ENCODE data around the gene KCNIP1. TPM values are rescaled to one million over a fixed set of nuclear protein-coding genes. Genes with fewer than 3 reads are reported as not detected.

The KCNIP1 gene
- total RNA-seq, 2 experiments from 2014 or later = not detected

- ChIA-PET POLR2A (no interaction called here), CTCF (no interaction called here)
- Mint-ChIP-seq H3K9me3 (ENCODE audit: insufficient read depth) (no peaks in the 10 kb centered on the region), H3K27ac (no peak overlapping the region), H3K4me1 (ENCODE audit: low read depth) (no peaks in the 10 kb centered on the region), H3K4me3 (no peak overlapping the region), H3K27me3 (ENCODE audit: low read depth) (peaks cover 7% of the 10 kb centered on the region), H3K36me3 (ENCODE audit: low read depth) (no peaks in the 10 kb centered on the region)
- DNase-seq (no peak), ATAC-seq (no peak)
Measured at GRCh38 chr5:170518277-170518676, 14.5 kb downstream of the KCNIP1 start.

DNA sequence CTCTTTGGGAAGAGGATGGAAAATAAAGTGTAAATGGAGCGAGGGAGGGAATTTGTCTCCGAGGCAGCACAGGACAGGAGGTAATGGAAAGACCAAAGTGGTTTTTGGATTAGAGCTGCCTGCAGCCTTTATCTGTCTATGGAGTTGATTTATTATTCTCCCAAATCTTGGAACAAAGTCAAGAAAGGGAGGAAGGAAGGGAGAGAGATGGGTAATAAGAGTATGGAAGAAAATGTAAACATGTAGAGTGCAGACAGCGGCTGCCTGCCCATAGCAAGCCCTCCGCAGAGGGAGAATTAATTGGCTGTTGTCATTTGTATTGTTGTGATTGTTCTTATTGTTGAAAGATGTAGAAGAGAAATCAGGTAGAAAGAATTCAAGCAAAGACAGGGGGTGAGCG lies 15.7 kb downstream of the KCNIP1 start:
- peaks cover 7% of the 10 kb centered on the region for H3K27me3 Mint-ChIP-seq (ENCODE audit: low read depth)
- no peaks in the 10 kb centered on the region for H3K36me3 Mint-ChIP-seq (ENCODE audit: low read depth)
- no peak overlapping the region for H3K27ac Mint-ChIP-seq
- ATAC-seq (no peak), DNase-seq (no peak)
- ChIA-PET POLR2A (no interaction called here), CTCF (no interaction called here)
- H3K9me3 Mint-ChIP-seq (ENCODE audit: insufficient read depth) = no peaks in the 10 kb centered on the region
- no peaks in the 10 kb centered on the region for H3K4me1 Mint-ChIP-seq (ENCODE audit: low read depth)
- no peak overlapping the region for H3K4me3 Mint-ChIP-seq

DNA sequence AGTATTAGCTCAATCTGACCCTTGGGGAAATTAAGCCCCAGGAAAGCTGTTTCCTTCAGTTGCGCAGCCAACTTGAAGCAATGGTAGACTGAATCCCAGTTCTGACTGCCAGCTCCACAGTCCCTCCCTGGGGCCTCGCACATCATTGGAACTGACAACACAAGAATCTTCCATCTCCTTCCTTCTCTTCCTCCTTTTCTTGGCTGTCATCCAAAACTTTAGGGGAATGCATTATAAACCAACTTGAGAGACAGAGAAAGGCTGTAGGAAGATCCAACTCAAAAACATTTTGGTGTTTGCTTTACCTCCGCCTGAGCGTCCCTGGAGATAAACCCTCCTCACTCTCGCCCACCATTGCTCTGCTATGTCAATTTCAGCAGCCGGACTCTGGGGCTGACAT lies 16.6 kb downstream of the KCNIP1 start:
- H3K9me3 Mint-ChIP-seq (ENCODE audit: insufficient read depth) = no peaks in the 10 kb centered on the region
- no peak overlapping the region for H3K27ac Mint-ChIP-seq
- H3K27me3 Mint-ChIP-seq (ENCODE audit: low read depth) = peaks cover 7% of the 10 kb centered on the region
- ChIA-PET POLR2A (no interaction called here), CTCF (no interaction called here)
- DNase-seq = no peak
- H3K36me3 Mint-ChIP-seq (ENCODE audit: low read depth) = no peaks in the 10 kb centered on the region
- no peaks in the 10 kb centered on the region for H3K4me1 Mint-ChIP-seq (ENCODE audit: low read depth)
- no peak overlapping the region for H3K4me3 Mint-ChIP-seq
- no peak for ATAC-seq

DNA sequence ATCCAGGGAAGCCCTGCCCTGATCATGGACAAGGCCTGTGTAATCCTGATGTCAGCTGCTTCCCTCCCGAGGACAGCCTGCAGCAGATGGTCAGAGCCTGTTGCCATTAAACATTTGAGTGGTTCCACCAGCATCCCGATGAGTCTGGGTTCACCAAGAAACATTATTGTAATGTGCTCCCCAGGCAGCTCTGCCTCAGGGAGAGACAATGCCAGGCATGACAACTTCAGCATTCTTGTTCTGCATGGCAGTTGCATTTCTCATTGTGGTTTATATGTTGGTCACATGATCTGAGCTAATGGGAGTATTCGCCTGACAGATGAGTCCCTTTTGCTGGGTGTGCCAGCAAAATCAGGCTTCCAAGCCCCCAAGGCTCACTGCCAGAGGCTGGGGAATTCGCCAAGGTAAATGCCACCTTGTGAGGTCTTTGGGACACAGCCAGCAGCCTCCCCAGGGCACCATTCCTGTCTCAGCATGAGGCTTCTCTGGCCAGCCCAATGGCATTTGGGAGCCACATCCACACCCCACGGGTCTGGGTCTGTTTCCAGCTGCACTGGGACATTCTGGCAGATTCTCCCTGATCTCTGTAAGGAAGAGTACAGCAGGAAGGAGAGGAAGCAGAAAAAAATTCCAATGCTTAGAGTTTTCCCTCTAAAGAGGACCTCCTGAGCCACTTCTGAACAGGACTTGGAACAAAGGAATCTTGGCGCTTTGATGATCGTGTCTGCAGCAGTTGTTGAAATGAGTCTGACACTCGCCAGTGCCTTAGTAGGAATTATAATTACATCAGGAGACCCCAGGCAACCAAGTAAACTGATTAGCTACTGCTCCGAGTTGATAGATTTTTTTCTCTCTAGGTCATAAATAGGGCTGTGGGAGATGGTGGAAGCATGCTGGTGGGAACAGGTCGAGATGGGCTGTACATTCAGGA lies 18.7 kb downstream of the KCNIP1 start:
- no peak for ATAC-seq
- H3K4me3 Mint-ChIP-seq = no peak overlapping the region
- ChIA-PET POLR2A (no interaction called here), CTCF (no interaction called here)
- no peaks in the 10 kb centered on the region for H3K9me3 Mint-ChIP-seq (ENCODE audit: insufficient read depth)
- no peak overlapping the region for H3K27ac Mint-ChIP-seq
- H3K27me3 Mint-ChIP-seq (ENCODE audit: low read depth) = peaks cover 7% of the 10 kb centered on the region
- H3K4me1 Mint-ChIP-seq (ENCODE audit: low read depth) = no peaks in the 10 kb centered on the region
- no peaks in the 10 kb centered on the region for H3K36me3 Mint-ChIP-seq (ENCODE audit: low read depth)
- no peak for DNase-seq

DNA sequence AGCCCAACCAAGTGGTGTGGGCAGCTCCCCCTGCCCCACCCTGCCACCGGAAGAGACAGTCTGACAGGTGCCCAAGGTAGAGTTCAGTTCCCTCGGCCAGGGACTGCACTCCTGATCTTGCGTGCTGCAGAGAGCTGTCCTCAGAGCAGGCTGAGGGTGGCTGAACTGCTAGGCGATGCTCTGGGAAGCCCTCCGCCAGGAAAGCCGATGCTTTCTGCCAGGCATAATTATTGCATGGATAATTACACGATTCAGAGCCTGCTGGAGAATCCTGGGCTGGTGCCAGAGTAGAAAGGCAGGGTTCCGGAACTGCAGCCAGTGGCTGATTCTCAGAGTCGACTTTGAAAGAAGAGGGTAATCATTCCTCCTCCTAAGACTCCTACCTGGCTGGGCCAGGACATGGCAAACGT lies 19.3 kb downstream of the KCNIP1 start:
- Mint-ChIP-seq H3K27me3 (ENCODE audit: low read depth) (peaks cover 7% of the 10 kb centered on the region), H3K4me3 (no peak overlapping the region), H3K9me3 (ENCODE audit: insufficient read depth) (no peaks in the 10 kb centered on the region), H3K4me1 (ENCODE audit: low read depth) (no peaks in the 10 kb centered on the region), H3K27ac (no peak overlapping the region), H3K36me3 (ENCODE audit: low read depth) (no peaks in the 10 kb centered on the region)
- no peak for DNase-seq
- ChIA-PET POLR2A (no interaction called here), CTCF (no interaction called here)
- no peak for ATAC-seq

GRCh38 chr5:170523830-170524229 lies 20.0 kb downstream of the KCNIP1 start:
- DNase-seq (no peak), ATAC-seq (no peak)
- ChIA-PET POLR2A (no interaction called here), CTCF (no interaction called here)
- H3K27ac Mint-ChIP-seq = no peak overlapping the region
- no peaks in the 10 kb centered on the region for H3K36me3 Mint-ChIP-seq (ENCODE audit: low read depth)
- no peaks in the 10 kb centered on the region for H3K4me1 Mint-ChIP-seq (ENCODE audit: low read depth)
- no peaks in the 10 kb centered on the region for H3K9me3 Mint-ChIP-seq (ENCODE audit: insufficient read depth)
- peaks cover 7% of the 10 kb centered on the region for H3K27me3 Mint-ChIP-seq (ENCODE audit: low read depth)
- H3K4me3 Mint-ChIP-seq = no peak overlapping the region

GRCh38 chr5:170524576-170524975 lies 20.8 kb downstream of the KCNIP1 start:
- no peak overlapping the region for H3K27ac Mint-ChIP-seq
- no peak overlapping the region for H3K4me3 Mint-ChIP-seq
- H3K36me3 Mint-ChIP-seq (ENCODE audit: low read depth) = no peaks in the 10 kb centered on the region
- peaks cover 4% of the 10 kb centered on the region for H3K27me3 Mint-ChIP-seq (ENCODE audit: low read depth)
- no peaks in the 10 kb centered on the region for H3K4me1 Mint-ChIP-seq (ENCODE audit: low read depth)
- ChIA-PET POLR2A (no interaction called here), CTCF (no interaction called here)
- ATAC-seq (no peak), DNase-seq (no peak)
- H3K9me3 Mint-ChIP-seq (ENCODE audit: insufficient read depth) = no peaks in the 10 kb centered on the region

DNA sequence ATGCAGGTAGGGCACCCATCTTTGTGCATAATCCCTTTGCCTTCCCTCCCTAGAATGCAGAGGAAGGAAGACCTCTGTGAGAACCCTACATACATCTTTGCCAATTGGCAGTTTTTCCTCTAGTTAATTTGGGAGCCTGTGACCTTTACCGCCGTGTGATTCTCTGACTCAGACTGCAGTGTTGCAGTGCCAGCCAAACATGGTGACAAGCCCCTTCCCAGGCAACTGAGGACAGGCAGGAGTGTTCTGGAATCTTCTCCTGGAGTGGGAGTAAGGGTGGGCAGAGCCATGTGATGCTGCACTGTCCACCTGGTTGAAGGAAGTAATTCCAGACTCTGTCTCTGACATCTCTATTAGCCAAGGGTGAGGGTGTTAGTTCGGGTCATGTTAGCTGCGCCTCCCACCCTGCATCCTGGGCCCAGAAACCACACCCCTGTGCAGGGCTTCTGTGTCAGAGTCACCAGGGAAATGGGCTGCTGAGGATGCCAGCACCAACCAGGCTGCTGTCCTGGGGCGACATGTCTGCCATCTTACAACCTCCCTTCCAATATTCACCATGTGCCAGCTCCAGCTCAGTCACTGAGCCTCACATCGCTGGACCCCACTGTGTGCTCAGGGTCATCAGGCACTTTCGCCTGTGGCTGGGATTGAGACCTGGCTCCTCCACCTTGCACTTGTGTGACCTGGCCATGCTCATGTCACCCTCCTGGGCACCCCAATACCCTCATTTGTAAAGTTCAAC lies 21.8 kb downstream of the KCNIP1 start:
- ChIA-PET POLR2A (no interaction called here), CTCF (no interaction called here)
- H3K9me3 Mint-ChIP-seq (ENCODE audit: insufficient read depth) = no peaks in the 10 kb centered on the region
- ATAC-seq (no peak), DNase-seq (no peak)
- H3K27ac Mint-ChIP-seq = no peak overlapping the region
- no peak overlapping the region for H3K4me3 Mint-ChIP-seq
- H3K36me3 Mint-ChIP-seq (ENCODE audit: low read depth) = no peaks in the 10 kb centered on the region
- no peaks in the 10 kb centered on the region for H3K4me1 Mint-ChIP-seq (ENCODE audit: low read depth)
- peaks cover 4% of the 10 kb centered on the region for H3K27me3 Mint-ChIP-seq (ENCODE audit: low read depth)

DNA sequence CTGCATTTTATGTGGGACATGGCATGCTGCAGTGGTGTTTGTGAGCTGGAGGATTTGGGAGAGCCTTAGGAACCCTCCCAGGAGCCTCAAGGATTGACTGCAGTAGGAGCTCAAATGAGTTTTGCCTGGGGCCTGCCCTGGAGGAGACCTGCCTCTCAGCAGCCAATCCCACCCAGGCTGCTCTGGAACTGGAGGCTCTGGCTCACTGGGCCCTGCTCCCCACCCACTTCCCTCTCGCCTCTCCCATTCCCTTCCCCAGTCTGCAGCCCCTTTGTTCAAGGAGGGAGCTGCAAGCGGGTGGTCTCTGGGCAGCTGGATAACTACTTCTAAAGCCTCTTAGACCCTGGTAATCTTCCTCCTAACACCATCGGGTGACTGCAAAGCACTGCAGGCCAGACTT lies 24.2 kb downstream of the KCNIP1 start:
- Mint-ChIP-seq H3K4me1 (ENCODE audit: low read depth) (no peaks in the 10 kb centered on the region), H3K4me3 (no peak overlapping the region), H3K27ac (no peak overlapping the region), H3K27me3 (ENCODE audit: low read depth) (peaks cover 5% of the 10 kb centered on the region), H3K36me3 (ENCODE audit: low read depth) (no peaks in the 10 kb centered on the region), H3K9me3 (ENCODE audit: insufficient read depth) (no peaks in the 10 kb centered on the region)
- CTCF ChIA-PET = no interaction called here
- POLR2A ChIA-PET = no interaction called here
- no peak for ATAC-seq
- no peak for DNase-seq

DNA sequence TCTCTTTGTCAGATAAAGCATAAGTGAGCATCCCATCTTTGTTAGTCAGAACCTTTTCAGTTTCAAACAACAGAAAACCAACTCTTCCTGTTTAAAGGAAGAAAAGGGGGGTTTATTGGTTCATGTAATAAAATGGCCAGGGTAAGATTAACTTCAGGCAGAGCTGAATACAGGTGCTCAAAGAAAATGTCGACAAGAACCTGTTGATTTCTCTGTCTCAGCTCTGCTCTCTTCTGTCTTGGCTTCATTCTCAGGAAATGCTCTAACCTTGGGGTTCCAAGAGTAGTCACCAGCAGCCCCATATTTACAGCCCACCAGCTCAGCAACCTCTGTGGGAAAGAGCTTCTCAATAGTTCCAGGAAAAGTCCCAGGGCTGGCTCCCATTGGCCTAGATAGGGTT lies 25.2 kb downstream of the KCNIP1 start:
- H3K9me3 Mint-ChIP-seq (ENCODE audit: insufficient read depth) = no peaks in the 10 kb centered on the region
- ATAC-seq (no peak), DNase-seq (no peak)
- H3K27me3 Mint-ChIP-seq (ENCODE audit: low read depth) = peaks cover 5% of the 10 kb centered on the region
- no peaks in the 10 kb centered on the region for H3K4me1 Mint-ChIP-seq (ENCODE audit: low read depth)
- no peak overlapping the region for H3K27ac Mint-ChIP-seq
- H3K4me3 Mint-ChIP-seq = no peak overlapping the region
- CTCF ChIA-PET = no interaction called here
- H3K36me3 Mint-ChIP-seq (ENCODE audit: low read depth) = no peaks in the 10 kb centered on the region
- POLR2A ChIA-PET = no interaction called here

- H3K4me1 Mint-ChIP-seq (ENCODE audit: low read depth) = no peaks in the 10 kb centered on the region
- no peaks in the 10 kb centered on the region for H3K36me3 Mint-ChIP-seq (ENCODE audit: low read depth)
- H3K27ac Mint-ChIP-seq = no peak overlapping the region
- peaks cover 9% of the 10 kb centered on the region for H3K27me3 Mint-ChIP-seq (ENCODE audit: low read depth)
- ChIA-PET CTCF (no interaction called here), POLR2A (no interaction called here)
- H3K9me3 Mint-ChIP-seq (ENCODE audit: insufficient read depth) = no peaks in the 10 kb centered on the region
- ATAC-seq (no peak), DNase-seq (no peak)
- H3K4me3 Mint-ChIP-seq = no peak overlapping the region
Measured at GRCh38 chr5:170532935-170533334, 29.1 kb downstream of the KCNIP1 start.

- no peak for ATAC-seq
- no peaks in the 10 kb centered on the region for H3K4me1 Mint-ChIP-seq (ENCODE audit: low read depth)
Measured at GRCh38 chr5:170533383-170533782, 29.6 kb downstream of the KCNIP1 start.

More at GRCh38 chr5:170533383-170533782, 29.6 kb downstream of the KCNIP1 start:
- H3K36me3 Mint-ChIP-seq (ENCODE audit: low read depth) = no peaks in the 10 kb centered on the region
- no peak overlapping the region for H3K27ac Mint-ChIP-seq
- no peaks in the 10 kb centered on the region for H3K9me3 Mint-ChIP-seq (ENCODE audit: insufficient read depth)
- no peak for DNase-seq
- ChIA-PET POLR2A (no interaction called here), CTCF (no interaction called here)
- H3K27me3 Mint-ChIP-seq (ENCODE audit: low read depth) = peaks cover 10% of the 10 kb centered on the region
- no peak overlapping the region for H3K4me3 Mint-ChIP-seq

Data from activated CD8-positive, alpha-beta T cell treated with anti-CD3 and anti-CD28 coated beads, Interleukin-2, amount 10 ng/mL, durations not matched to agents 7 days and 5 days (primary cell).